Bone marrow (tissue), 2 donors: ENCODE data around the gene KIR3DL3.
"Not testable (repeated sequence)": the region's sequence is repeated elsewhere in the genome, so short reads cannot be mapped to it uniquely, and the experiment has no call there.

Experiments
- DNase-seq, 2 donors: peaks; one replicate each; lab custom pipeline; 2025; lab: John Stamatoyannopoulos, UW

Gene KIR3DL3

DNA sequence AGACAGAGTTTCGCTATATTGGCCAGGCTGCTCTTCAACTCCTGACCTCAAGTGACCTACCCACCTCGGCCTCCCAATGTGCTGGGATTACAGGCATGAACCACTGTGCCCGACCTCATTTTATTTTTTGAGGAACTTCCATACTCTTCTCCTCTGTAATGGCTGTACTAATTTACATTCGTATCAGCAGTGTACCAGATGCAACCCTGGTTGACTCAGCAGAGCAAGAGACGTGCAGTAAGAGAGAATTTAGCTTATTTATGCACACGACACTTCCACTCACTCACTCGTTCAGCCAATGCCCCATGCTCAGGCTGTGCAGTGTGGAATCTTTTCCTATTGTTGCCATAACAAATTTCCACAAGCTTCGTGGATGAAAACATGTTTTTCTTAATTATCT lies 6.9 kb downstream of the KIR3DL3 start:
- DNase-seq, result no peak

DNA sequence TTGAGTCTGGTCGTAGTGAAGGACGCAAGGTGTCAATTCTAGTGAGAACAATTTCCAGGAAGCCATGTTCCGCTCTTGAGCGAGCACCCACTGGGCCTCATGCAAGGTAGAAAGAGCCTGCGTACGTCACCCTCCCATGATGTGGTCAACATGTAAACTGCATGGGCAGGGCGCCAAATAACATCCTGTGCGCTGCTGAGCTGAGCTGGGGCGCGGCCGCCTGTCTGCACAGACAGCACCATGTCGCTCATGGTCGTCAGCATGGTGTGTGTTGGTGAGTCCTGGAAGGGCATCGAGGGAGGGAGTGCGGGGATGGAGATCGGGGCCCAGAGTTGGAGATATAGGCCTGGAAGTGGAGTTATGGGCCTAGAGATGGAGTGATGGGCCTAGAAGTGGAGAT lies 14.1 kb downstream of the KIR3DL3 start, which contains the start of gene KIR2DL3:
Gene KIR2DL3, plus strand, starts transcription at position 208 of the 400 bp plus-strand sequence. Its CDS starts 33 bp downstream, at position 241.
- DNase-seq, result not testable (repeated sequence)

DNA sequence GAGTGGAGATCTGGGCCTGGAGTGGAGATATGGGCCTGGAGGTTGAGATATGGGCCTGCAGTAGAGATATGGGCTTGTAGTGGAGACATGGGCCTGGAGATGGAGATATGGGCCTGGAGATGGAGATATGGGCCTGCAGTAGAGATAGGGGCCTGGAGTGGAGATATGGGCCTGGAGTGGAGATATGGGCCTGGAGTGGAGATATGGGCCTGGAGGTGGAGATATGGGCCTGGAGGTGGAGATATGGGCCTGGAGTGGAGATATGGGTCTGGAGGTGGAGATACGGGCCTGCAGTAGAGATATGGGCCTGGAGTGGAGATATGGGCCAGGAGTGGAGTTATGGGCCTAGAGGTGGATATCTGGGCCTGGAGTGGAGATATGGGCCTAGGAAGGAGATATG lies 14.5 kb downstream of the KIR3DL3 start:
- no peak for DNase-seq

DNA sequence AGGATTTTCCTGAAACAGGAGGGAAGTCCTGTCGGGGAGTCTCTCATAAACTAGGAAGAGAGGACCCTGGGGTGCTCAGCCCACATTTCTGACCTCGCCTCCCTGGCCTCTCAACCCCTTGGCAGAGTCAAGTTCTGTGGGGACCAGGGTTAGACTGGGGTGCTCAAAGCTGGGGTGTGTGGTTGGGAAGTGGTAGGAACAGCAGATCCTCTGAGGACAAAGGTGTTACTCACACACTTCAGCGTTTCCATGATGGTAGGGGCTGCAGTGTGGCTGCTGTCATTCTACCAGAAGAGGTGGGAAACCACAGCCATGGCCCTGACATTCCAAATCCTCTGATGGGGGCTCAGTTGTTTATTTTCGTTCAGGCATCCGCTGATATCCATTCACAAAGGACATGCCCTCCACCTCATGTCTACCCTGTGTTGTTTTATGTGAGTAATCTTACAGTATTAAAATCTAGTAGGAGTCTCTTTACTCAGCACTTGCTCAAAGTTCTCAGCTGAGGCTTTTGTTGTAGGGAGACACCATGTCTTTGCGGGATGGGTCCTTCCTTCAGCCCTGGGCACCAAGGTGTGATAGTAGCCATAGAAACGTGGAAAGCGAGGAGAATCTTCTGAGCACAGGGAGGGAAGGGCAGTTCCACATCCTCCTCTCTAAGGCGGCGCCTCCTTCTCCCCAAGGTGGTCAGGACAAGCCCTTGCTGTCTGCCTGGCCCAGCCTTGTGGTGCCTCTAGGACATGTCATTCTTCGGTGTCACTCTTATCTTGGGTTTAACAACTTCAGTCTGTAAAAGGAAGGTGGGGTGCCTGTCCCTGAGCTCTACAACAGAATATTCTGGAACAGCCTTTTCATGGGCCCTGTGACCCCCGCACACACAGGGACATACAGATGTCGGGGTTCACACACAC lies 15.6 kb downstream of the KIR3DL3 start:
- DNase-seq, result no peak

DNA sequence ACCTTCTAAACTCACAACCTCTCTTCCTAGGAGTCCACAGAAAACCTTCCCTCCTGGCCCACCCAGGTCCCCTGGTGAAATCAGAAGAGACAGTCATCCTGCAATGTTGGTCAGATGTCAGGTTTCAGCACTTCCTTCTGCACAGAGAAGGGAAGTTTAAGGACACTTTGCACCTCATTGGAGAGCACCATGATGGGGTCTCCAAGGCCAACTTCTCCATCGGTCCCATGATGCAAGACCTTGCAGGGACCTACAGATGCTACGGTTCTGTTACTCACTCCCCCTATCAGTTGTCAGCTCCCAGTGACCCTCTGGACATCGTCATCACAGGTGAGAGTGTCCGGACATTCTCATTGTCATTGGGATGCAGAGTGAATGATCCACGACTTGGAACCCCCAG lies 17.7 kb downstream of the KIR3DL3 start:
- not testable (repeated sequence) for DNase-seq

DNA sequence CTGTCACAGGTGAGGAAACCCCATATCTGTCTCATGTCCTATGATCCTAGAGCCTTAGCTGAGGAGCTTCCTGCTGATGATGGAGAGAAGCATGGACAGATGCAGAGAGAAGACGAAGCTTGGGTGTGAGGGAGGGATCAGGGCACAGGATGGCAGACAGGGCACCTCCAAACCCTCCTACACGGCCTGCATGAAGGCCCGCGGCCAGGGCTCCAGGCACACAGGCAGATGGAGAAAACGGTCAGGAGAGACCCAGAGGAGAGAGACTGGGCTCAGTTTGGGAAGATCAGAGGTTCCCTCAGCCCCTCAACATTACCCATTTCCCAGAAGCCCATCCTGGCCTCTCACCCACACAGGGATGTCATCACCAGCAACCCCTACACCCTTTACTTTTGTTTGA lies 19.8 kb downstream of the KIR3DL3 start:
- not testable (repeated sequence) for DNase-seq

DNA sequence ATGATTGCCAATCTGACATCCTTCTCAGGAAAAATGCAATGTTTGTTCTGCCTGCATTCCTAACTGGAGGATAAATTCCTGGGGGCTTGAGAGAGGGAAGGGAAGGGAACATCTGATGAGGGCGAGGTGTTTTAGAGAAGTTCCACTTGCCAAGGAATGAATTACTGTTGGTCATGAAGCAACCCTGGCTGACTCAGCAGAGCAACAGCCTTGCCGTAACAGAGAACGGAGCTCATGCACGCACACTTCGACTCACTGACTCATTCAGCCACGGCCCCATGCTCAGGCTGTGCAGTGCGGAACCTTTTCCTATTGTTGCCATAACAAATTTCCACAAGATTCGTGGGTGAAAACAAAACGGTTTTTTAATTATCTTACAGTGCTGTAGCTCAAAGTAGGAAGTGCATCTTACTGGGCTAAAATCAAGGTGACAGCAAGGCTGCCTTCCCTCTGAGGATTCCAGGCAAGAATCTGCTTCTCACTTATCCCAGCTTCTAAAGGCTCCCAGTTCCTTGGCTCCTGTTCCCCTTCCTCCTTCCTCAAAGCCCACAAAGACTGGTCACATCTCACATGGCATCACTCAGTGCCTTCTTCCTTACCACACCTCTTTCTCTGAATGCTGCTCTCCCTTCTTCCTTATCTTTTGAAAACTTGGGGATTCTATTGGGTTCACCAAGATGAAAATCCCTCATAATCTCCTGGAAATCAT lies 23.5 kb downstream of the KIR3DL3 start:
- peak; percentile 16 to 38 for DNase-seq

DNA sequence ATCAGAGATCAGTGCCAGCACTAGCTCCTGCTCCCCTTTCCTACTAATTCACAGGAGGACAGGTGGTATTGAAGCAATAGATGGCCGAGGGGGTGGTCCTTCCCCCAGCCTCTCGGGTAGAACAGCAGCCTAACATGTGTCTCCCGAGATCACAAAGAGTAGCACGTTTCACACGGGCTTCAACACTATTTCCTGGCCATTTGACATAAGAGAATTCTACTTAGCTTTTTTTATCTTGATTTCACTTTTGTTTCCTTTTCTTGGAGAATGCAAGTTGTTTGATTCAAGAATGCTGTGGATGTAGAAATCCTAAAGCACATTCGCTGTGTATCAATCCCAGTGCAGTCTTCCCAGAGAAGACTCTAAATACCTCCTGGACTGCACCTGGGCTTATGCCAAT lies 26.0 kb downstream of the KIR3DL3 start:
- not testable (repeated sequence) for DNase-seq

DNA sequence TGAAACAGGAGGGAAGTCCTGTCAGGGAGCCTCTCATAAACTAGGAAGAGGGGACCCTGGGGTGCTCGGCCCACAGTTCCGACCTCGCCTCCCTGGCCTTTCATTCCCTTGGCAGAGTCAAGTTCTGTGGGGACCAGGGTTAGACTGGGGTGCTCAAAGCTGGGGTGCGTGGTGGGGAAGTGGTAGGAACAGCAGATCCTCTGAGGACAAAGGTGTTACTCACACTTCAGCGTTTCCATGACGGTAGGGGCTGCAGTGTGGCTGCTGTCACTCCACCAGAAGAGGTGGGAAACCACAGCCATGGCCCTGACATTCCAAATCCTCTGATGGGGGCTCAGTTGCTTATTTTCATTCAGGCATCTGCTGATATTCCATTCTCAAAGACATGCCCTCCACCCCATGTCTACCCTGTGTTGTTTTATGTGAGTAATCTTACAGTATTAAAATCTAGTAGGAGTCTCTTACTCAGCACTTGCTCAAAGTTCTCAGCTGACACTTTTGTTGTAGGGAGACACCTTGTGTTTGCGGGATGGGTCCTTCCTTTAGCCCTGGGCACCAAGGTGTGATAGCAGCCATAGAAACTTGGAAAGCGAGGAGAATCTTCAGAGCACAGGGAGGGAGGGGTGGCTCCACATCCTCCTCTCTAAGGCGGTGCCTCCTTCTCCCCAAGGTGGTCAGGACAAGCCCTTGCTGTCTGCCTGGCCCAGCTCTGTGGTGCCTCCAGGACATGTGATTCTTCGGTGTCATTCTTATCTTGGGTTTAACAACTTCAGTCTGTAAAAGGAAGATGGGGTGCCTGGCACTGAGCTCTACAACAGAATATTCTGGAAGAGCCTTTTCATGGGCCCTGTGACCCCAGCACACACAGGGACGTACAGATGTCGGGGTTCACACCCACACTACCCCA lies 32.2 kb downstream of the KIR3DL3 start:
- not testable (repeated sequence) for DNase-seq

DNA sequence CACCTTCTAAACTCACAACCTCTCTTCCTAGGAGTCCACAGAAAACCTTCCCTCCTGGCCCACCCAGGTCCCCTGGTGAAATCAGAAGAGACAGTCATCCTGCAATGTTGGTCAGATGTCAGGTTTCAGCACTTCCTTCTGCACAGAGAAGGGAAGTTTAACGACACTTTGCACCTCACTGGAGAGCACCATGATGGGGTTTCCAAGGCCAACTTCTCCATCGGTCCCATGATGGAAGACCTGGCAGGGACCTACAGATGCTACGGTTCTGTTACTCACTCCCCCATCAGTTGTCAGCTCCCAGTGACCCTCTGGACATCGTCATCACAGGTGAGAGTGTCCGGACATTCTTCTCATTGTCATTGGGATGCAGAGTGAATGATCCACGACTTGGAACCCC lies 34.3 kb downstream of the KIR3DL3 start:
- DNase-seq, result not testable (repeated sequence)

DNA sequence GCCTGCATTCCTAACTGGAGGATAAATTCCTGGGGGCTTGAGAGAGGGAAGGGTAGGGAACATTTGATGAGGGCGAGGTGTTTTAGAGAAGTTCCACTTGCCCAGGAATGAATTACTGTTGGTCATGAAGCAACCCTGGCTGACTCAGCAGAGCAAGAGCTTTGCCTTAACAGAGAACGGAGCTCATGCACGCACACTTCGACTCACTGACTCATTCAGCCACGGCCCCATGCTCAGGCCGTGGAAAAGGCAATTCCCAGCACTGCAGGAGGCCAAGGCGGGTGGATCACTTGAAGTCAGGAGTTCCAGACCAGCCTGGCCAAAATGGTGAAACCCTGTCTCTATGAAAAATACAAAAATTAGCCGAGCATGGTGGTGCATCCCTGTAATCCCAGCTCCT lies 40.0 kb downstream of the KIR3DL3 start:
- peak in 1 of 2 donors; percentile 40 for DNase-seq

DNA sequence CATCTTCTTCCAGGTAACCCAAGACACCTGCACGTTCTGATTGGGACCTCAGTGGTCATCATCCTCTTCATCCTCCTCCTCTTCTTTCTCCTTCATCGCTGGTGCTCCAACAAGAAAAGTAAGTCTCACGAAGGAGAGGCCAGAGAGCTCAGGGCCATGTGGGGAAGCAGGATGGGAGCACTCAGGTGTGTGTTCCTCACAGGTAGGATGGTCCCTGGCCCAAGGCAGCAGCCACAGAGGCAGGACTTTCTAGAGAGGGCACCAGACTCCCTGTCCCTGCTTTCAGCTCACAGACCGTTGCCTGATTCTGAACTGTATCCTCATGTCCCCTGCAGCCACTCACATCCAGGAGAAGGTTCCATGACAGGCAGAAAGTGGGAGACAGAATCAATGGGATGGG lies 42.2 kb downstream of the KIR3DL3 start:
- not testable (repeated sequence) for DNase-seq

DNA sequence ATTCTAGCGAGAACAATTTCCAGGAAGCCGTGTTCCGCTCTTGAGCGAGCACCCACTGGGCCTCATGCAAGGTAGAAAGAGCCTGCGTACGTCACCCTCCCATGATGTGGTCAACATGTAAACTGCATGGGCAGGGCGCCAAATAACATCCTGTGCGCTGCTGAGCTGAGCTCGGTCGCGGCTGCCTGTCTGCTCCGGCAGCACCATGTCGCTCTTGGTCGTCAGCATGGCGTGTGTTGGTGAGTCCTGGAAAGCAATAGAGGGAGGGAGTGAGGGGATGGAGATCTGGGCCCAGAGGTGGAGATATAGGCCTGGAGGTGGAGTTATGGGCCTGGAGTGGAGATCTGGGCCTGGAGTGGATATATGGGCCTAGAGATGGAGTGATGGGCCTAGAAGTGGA lies 45.4 kb downstream of the KIR3DL3 start, which contains the start of gene KIR2DL1:
Gene KIR2DL1, plus strand, starts transcription at position 148 of the 400 bp plus-strand sequence. Its CDS starts 58 bp downstream, at position 206.
- DNase-seq, result not testable (repeated sequence)

DNA sequence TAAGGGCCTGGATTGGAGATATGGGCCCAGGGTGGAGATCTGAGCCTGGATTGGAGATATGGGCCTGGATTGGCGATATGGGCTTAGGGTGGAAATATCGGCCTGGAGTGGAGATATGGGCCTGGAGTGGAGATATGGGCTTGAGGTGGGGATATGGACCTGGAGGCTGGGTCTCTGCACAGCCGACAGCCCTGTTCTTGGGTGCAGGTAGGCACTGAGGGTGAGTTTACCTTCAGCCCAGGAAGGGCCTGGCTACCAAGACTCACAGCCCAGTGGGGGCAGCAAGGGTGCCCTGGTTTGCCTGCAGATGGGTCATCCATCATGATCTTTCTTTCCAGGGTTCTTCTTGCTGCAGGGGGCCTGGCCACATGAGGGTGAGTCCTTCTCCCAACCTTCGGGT lies 46.3 kb downstream of the KIR3DL3 start:
- DNase-seq, result not testable (repeated sequence)

DNA sequence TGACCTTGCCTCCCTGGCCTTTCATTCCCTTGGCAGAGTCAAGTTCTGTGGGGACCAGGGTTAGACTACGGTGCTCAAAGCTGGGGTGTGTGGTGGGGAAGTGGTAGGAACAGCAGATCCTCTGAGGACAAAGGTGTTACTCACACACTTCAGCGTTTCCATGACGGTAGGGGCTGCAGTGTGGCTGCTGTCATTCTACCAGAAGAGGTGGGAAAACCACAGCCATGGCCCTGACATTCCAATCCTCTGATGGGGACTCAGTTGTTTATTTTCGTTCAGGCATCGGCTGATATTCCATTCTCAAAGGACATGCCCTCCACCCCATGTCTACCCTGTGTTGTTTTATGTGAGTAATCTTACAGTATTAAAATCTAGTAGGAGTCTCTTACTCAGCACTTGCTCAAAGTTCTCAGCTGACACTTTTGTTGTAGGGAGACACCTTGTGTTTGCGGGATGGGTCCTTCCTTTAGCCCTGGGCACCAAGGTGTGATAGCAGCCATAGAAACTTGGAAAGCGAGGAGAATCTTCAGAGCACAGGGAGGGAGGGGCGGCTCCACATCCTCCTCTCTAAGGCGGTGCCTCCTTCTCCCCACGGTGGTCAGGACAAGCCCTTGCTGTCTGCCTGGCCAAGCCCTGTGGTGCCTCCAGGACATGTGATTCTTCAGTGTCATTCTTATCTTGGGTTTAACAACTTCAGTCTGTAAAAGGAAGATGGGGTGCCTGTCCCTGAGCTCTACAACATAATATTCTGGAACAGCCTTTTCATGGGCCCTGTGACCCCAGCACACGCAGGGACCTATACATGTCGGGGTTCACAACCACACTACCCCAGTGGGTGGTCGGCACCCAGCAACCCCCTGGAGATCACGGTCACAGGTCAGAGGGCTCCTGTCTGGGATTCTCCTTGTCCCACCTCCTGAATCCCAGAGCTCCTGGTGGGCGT lies 47.0 kb downstream of the KIR3DL3 start:
- DNase-seq, result not testable (repeated sequence)

DNA sequence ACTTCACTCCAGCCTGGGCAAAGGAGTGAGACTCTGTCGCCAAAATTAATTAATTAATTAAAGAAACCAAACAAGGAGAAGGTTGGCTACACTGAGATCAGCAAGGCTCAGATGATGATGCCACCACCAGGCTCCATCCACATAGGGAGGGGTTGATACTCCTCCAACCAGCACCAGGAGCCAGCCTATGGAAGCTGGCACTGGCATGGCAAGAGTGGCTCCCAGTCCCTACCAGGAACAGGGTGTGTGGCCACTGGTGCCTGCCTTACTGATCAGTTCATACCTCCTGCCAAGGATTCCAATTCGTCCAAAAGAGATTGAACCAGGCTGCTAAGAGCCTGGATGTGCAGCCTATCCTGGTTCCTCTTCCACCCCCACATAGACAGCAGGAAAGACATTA lies 48.4 kb downstream of the KIR3DL3 start:
- DNase-seq, result not testable (repeated sequence)

DNA sequence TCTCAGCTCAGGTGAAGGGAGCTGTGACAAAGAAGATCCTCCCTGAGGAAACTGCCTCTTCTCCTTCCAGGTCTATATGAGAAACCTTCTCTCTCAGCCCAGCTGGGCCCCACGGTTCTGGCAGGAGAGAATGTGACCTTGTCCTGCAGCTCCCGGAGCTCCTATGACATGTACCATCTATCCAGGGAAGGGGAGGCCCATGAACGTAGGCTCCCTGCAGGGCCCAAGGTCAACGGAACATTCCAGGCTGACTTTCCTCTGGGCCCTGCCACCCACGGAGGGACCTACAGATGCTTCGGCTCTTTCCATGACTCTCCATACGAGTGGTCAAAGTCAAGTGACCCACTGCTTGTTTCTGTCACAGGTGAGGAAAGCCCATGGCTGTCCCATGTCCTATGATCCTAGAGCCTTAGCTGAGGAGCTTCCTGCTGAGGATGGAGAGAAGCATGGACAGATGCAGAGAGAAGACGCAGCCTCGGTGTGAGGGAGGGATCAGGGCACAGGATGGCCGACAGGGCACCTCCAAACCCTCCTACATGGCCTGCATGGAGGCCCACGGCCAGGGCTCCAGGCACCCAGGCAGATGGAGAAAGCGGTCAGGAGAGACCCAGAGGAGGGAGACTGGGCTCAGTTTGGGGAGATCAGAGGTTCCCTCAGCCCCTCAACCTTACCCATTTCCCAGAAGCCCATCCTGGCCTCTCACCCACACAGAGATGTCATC lies 51.0 kb downstream of the KIR3DL3 start:
- not testable (repeated sequence) for DNase-seq

DNA sequence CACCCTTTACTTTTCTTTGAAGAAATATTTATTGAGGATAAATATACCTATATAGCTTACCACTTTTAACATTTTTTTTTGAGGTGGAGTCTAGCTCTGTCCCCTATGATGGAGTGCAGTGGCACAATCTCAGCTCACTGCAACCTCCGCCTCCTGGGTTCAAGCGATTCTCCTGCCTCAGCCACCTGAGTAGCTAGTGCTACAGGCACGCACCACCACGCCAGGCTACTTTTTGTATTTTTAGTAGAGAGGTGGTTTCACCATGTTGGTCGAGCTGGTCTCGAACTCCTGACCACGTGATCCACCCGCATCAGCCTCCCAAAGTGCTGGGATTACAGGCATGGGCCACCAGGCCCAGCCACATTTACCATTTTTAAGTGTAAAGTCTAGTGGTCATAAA lies 51.6 kb downstream of the KIR3DL3 start:
- not testable (repeated sequence) for DNase-seq

DNA sequence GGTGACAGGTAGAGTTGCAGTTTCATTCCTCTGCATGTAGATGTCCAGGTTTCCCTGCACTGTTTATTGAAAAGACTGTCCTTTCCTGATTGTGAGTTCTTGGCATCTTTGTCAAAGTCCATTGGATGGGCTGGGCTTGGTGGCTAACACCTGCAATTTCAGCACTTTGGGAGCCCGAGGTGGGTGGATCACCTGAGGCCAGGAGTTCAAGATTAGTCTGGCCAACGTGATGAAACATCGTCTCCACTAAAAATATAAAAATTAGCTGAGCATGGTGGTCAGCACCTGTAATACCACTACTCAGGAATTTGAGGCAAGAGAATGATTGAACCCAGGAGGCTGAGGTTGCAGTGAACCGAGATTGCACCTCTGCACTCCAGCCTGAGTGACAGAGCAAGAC lies 53.6 kb downstream of the KIR3DL3 start:
- not testable (repeated sequence) for DNase-seq

DNA sequence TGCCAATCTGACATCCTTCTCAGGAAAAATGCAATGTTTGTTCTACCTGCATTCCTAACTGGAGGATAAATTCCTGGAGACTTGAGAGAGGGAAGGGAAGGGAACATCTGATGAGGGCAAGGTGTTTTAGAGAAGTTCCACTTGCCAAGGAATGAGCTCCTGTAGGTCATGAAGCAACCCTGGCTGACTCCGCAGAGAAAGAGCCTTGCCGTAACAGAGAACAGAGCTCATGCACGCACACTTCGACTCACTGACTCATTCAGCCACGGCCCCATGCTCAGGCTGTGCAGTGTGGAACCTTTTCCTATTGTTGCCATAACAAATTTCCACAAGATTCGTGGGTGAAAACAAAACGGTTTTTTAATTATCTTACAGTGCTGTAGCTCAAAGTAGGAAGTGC lies 54.7 kb downstream of the KIR3DL3 start:
- DNase-seq, result not testable (repeated sequence)
